ENCODE data around the gene DAAM1.

DNA sequence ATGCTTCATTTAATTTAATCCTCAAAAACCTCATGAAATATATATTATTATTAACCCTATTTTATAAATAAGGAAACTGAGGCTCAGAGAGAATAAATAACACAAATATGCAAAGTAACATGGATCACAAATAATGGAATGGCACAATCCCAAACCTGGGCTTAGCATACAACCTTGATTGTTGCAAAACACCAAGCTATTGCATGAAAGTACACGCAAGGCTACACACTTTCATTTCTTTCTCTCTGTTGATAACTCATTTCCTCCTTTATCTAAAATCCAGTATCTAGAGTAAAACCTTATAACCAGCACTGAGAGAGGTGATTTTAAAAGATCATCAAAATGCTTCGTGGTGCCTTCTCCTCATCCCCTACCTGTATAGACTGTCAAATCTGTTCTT lies 2.8 kb upstream of the DAAM1 start:
- TF ChIP-seq BHLHE40 (IDR thresholded peaks at IDR 0.05; ENCODE audit: borderline replicate concordance) (no peak), FOXK2 (IDR thresholded peaks at IDR 0.05) (no peak), NFRKB (IDR thresholded peaks at IDR 0.05) (no peak), HDGF (IDR thresholded peaks at IDR 0.05; ENCODE audit: borderline replicate concordance) (no peak), FOXA1 (IDR thresholded peaks at IDR 0.05) (no peak)

Data from HEK293T (cell line).